Limb (tissue), 2 donors: ENCODE measurements around the gene RNF25.

Experiments
- DNase-seq, 2 donors: peaks; one replicate each; pipeline ENCODE4 v3.0.0-alpha.2; 2016; ENCODE audit errors: extremely low spot score in 2 of 2

The RNF25 gene

DNA sequence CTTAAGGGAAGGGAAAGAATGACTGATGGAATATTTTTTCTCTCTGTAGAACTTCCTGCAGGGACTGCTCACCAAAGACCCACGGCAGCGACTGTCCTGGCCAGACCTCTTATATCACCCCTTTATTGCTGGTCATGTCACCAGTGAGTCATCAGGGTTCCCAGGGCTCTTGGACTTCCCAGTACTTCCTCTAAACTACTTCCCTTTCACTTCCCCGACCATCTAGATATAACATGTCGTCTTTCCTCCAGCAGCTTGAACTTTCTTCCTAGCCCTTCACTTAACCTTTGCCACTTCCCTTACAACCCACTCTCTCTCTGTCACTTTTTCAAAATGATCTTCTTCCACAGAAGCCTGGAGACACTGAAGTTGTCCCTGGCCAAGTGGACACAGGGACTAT lies 7.3 kb upstream of the RNF25 start:
- no peak for DNase-seq

DNA sequence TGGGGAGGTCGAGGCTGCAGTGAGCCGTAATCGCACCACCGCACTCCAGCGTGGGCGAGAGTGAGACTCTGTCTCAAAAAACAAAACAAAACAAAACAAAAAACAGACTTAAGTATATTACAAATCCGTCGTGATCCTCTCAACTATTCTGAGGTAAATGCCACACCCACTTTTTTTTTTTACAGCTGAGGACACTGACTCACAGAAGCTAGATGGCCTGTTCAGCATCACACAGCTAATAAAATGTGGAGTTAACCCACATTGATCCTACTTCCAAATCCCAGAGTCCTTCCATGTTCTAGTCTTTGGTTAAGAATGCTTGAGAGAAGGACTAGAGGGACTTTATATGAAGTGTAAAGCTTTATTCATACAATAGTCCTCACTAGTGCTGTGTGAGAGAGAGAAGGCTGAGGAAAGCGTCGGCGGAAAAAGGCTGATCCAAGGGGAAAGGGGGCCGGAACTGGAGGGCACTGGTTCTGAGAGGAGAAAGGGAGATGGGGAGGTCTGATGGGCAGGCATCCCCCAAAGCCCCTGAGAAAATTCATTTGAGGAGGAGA lies 627 bp downstream of the RNF25 start:
- DNase-seq = no peak

DNA sequence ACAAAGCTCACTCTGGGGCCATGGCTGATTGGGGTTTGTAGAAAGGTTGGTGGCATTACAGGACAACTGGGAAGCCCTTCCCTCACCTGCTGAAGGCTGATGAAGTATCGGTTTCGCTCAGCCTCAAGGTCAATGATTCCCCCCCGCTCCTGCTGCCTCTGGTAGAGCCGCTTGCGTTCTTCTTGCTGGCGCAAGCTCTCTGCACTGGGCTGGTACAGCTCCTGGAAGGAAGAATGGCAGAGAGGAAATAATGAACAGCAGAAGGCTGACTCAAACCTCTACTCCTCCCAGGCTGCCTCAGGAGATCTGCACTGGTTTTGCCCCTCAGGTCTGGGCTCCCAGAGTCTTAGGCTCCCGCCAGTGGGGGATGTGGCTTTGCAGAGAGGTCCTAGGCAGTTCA lies 7.1 kb downstream of the RNF25 start:
- DNase-seq = no peak

GRCh38 chr2:218663901-218664300 lies 7.9 kb downstream of the RNF25 start:
- no peak for DNase-seq

GRCh38 chr2:218662827-218663226 lies 9.0 kb downstream of the RNF25 start:
- no peak for DNase-seq

DNA sequence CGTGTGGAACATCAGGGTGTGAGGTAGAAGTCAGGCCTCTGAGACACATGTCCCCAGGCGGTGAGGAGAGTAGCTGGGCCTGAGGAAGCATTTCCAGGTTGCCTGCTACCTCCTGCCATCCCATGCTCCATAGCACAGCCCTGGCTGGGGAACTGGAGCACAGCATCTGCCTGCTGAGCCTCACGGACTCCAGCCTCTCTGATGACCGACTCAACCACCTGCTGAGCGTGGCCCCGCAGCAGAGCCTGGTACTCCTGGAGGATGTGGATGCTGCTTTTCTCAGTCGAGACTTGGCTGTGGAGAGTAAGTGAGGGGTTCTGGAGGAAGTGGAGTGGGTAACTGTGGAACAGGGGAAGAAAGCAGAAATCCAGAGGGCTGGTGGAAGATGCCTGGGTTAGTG lies 9.4 kb downstream of the RNF25 start:
- no peak for DNase-seq

- no peak for DNase-seq
These were observed 11.8 kb downstream of the RNF25 start for GRCh38 chr2:218659988-218660358.

- DNase-seq = peak; percentile 92 to 94
These were observed 12.4 kb downstream of the RNF25 start, which contains the start of the genes BCS1L and ZNF142 for GRCh38 chr2:218659258-218659987. Gene BCS1L (plus strand): TSS chr2:218659683. CDS start chr2:218660988, 1,305 bp downstream. Gene ZNF142 (minus strand): TSS chr2:218659623. CDS start chr2:218656429, 3,194 bp downstream.

DNA sequence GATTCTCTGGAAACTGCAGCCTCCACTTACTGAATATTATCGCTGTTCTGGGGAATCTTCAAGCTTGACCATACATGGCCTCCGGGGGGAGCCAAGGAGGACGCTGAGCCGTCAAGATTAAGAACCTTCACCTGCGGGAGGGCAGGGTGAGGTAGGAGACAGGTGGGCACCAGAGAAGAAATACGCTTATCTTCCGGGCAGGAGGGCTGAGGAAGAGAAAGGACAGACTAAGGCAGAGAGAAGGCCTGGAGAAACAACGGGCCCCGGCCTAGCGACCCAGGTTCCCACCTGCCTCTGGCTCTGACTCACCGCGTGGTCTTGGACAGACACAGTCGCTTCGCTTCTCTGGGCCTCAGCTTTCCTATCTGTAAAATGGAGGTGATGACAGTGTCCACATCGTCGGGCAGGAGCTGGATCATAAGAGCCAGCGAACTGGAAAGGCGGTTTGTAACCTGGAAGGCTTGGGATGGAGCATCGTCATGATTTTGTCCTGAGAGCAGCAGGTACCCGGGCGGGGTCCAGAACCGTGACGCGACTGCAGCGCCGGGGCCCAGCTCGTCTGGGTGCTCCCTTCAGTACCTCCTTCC lies 13.0 kb downstream of the RNF25 start:
- peak in 1 of 2 donors; percentile 35 for DNase-seq

- no peak for DNase-seq
These were observed 16.1 kb downstream of the RNF25 start for GRCh38 chr2:218655751-218656150.

DNA sequence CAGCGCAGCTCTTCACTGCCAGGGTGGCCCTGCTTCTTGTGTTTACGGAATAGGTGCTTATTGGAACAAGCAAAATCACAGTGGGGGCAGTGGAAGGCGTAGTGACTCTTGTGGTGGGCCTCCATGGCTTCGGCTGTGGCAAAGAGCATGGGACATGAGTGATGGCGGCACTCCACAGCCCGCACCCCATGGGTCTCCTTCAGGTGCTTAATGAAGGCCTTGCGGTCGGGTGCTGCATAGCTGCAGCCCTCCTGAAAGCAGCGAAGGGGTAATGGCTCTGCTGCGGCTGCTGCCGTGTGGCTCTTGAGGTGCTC lies 23.1 kb downstream of the RNF25 start:
- DNase-seq = no peak

DNA sequence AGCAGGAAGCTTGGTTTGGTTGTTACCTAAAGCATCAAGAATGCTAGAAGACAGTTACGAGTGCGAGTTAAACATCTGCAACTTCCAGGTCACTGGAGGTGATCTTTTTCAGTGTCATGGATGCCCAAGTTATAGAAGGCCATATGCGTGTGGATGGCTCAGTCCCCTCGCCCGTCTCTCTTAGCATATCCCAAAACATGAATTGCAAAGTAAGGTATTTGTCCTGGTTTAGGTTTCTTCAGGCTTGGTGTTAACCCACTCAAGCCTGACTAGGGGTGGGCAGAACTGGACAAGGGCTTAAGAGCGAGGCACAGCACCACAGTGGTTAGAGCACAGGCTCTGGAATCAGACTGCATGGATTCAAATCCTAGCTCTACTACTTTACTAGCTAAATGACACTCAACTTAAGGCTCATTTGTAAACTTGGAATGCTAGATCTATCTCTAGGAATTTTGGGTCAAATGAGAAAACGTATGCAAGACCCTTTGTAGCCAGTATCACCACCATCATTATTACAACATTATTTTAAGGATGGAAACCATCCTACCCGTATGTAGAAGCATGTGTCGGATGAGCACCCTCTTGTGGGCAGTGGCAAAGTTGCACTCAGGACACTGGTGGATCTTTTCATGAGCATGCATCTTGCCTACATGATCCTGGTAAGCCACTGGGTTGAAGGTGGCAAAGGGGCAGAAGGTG lies 23.6 kb downstream of the RNF25 start:
- DNase-seq = peak; percentile 32 to 59

- no peak for DNase-seq
These were observed 26.7 kb downstream of the RNF25 start for GRCh38 chr2:218645126-218645525.

GRCh38 chr2:218644721-218645120 lies 27.1 kb downstream of the RNF25 start:
- DNase-seq = no peak

- no peak for DNase-seq
These were observed 28.0 kb downstream of the RNF25 start for GRCh38 chr2:218643751-218644310.

- no peak for DNase-seq
These were observed 29.0 kb downstream of the RNF25 start for GRCh38 chr2:218642786-218643185.

DNA sequence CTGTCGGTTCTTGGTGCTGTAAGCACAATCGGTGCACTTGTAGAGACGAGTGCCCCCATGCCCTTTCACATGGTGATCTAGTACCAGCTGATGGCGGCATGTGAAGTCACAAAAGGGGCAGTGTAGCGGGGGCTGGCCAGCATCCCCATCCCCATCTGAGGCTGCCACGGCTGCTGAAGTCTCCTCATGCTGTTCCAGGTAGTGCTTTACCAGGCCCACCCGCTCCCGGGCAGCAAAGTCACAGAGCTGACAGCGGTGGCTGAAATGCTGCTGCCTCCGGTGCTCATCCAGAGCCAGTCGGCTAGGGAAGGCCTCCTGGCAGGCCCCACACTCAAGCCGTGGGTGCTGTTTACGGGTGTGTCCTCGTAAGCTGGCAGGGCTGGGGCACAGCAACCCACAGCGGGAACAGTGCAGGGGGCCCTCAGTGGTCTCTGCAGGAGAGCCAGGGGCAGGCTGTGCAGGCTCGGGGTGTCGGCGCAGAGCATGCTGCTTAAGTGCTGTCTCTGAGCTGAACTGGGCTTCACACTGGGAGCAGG lies 29.6 kb downstream of the RNF25 start:
- no peak for DNase-seq

DNA sequence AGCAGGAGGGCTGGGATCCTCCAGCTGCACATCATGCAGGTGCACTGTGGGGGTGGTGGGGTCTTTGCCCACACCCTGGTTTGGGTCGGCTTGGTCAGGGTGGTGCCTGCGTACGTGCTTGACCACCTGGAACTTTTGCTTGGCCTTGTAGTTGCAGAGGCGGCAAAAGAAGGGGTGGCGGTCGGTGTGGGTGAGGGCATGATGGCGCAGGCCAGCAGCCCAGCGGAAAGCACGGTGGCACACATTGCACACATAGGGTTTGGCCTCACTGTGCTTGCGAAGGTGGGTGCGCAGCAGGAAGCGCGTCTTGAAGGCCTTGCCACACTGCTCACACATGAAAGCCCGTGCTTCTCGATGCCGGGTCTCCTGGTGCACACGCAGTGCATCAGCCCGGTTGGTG lies 33.4 kb downstream of the RNF25 start:
- no peak for DNase-seq

GRCh38 chr2:218635719-218636118 lies 36.1 kb downstream of the RNF25 start:
- no peak for DNase-seq

DNA sequence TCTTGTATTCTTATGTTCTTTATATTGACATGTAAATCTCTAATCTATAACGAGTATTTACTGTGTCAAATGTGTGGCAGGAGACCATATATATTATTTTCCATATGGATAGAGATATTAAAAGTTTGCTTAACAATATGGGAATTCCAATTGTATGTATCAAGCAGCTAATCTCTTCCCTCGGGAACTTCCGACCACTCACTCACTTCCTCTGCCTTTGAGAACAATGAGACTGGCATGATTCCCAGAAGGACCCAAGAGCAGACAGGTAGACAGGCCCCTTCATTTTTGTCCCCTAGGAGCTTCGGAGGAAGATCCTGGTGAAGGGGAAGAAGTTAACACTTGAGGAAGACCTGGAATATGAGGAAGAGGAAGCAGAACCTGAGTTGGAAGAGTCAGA lies 40.0 kb downstream of the RNF25 start:
- no peak for DNase-seq

DNA sequence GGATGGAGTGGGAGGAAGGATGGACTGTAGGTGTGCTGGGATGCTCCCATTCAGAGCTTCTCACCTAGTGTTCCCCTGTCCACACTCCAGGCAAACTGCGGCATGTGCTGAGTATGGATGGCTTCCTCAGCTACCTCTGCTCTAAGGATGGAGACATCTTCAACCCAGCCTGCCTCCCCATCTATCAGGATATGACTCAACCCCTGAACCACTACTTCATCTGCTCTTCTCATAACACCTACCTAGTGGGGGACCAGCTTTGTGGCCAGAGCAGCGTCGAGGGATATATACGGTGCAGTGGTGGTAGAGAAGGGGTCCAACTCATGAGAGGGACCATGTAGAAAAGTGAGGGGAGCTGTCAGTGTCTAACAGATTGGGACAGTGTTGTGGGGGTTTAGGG lies 43.9 kb downstream of the RNF25 start:
- DNase-seq = no peak

DNA sequence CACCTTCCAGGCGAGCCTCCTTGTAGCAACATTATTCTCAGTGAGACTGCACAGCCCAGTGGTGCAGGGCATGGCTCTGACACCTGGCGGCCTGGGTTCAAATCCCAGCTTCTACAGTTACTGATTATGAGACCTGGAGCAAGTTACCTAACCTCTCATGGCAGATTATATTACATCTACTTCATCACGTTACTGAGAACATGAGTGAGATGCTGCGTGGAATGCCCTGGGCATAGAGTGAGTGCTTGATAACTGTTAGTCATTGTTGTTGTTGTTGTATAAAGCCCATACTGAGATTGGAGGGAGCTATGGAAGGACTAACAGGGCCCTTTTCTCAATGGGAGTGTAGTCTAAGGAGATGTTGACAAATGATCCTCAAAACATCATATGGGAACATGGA lies 45.4 kb downstream of the RNF25 start:
- DNase-seq = no peak
